Hepatic stellate cell (primary cell): ENCODE measurements around the gene DIDO1.

Experiments
- DNase-seq: peaks from one replicate; pipeline ENCODE4 v3.0.0; 2011; ENCODE audit warnings: low spot score

DIDO1 gene

GRCh38 chr20:62910777-62911497 is 15.4 kb downstream of the DIDO1 start:
- DNase-seq, result no peak

- no peak for DNase-seq
Observed at GRCh38 chr20:62910217-62910766, 16.0 kb downstream of the DIDO1 start.

- DNase-seq, result no peak
Observed at GRCh38 chr20:62908971-62909791, 17.1 kb downstream of the DIDO1 start.

- DNase-seq, result no peak
Observed at GRCh38 chr20:62907384-62908317, 18.7 kb downstream of the DIDO1 start.

- DNase-seq, result no peak
Observed at GRCh38 chr20:62906647-62907375, 19.5 kb downstream of the DIDO1 start.

GRCh38 chr20:62906209-62906608 is 20.1 kb downstream of the DIDO1 start:
- DNase-seq, result no peak

- no peak for DNase-seq
Observed at GRCh38 chr20:62905536-62906117, 20.7 kb downstream of the DIDO1 start.

GRCh38 chr20:62902926-62903615 is 23.2 kb downstream of the DIDO1 start:
- peak; percentile 55 for DNase-seq

GRCh38 chr20:62901891-62902290 is 24.4 kb downstream of the DIDO1 start:
- DNase-seq, result no peak

- no peak for DNase-seq
Observed at GRCh38 chr20:62900692-62901584, 25.4 kb downstream of the DIDO1 start.

- DNase-seq, result peak; percentile 95
Observed at GRCh38 chr20:62900052-62900691, 26.1 kb downstream of the DIDO1 start.

- DNase-seq, result no peak
Observed at GRCh38 chr20:62899633-62900051, 26.7 kb downstream of the DIDO1 start.

- DNase-seq, result no peak
Observed at GRCh38 chr20:62898970-62899632, 27.2 kb downstream of the DIDO1 start.

- no peak for DNase-seq
Observed at GRCh38 chr20:62898093-62898964, 28.0 kb downstream of the DIDO1 start.

- no peak for DNase-seq
Observed at GRCh38 chr20:62897666-62898065, 28.6 kb downstream of the DIDO1 start.

GRCh38 chr20:62896526-62896925 is 29.8 kb downstream of the DIDO1 start:
- DNase-seq, result no peak

GRCh38 chr20:62895539-62895938 is 30.8 kb downstream of the DIDO1 start:
- no peak for DNase-seq
